ENCODE results near the gene KIF18A. TPM values are rescaled to one million over a fixed set of nuclear protein-coding genes. Genes with fewer than 3 reads are reported as not detected.

KIF18A gene
- total and polyA plus RNA-seq, 2 of the 13 experiments (the other 11 are each of a cell fraction or from before 2014, with no cell fraction given) = 3.4 to 14.4 TPM

DNA sequence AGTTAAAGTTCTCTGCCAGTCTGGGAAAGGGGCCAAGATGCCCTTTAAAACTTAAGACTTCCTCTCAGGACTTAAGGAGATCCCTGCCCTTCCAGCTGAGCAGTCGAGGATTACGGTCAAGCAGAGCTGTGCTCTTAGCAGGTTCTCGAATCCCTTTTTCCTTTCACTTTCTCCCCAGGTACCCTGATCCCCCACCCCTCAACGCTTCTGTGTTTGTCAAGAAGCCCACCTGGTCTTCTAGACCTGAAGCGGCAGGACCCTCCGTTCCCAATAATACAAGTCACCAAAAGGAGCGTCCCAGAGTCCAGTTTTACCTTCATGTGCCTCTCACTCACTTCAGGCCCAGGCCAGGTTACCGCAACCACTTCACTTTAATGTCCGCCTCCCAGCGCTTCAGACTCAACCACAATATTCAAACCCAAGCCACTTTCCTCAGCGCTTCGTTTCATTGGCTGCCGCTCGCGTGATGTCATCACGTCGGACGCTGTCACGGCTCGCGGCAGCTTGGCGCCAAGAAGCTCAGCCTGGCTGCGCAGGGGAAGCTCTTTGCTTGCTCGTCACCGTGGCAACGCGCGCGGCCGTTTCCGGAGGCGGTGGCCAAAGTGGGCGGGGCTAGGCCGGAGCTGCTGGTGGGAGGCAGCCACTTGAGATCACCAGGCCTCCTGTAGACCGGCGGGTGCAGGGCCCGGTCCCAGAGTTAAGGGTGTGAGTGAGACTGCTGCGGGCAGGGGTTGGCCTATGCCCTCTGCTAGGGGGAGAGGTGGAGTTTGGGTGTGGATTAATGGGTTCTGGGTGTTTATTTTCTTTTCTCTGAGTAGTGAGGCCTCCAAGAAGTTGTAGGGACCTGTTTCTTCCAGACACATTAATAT, at the start of gene KIF18A, which contains the start of gene METTL15 (continued):
- TF ChIP-seq MIER3 (CRISPR knock-in tag; IDR thresholded peaks at IDR 0.05; ENCODE audit: borderline replicate concordance) = peak; percentile 59; the same call in 1 of the 2 replicates
- TF ChIP-seq ZNF510 (CRISPR knock-in tag; IDR thresholded peaks at IDR 0.05; ENCODE audit: low read depth) = no peak
- peak; percentile 74 for TF ChIP-seq CBX1 (IDR thresholded peaks at IDR 0.05; ENCODE audit: low read depth)
- TF ChIP-seq FOXC1 (CRISPR knock-in tag; IDR thresholded peaks at IDR 0.05; ENCODE audit: borderline replicate concordance) = peak; percentile 54; the same call in 1 of the 2 replicates
- TF ChIP-seq, protein P1, sequence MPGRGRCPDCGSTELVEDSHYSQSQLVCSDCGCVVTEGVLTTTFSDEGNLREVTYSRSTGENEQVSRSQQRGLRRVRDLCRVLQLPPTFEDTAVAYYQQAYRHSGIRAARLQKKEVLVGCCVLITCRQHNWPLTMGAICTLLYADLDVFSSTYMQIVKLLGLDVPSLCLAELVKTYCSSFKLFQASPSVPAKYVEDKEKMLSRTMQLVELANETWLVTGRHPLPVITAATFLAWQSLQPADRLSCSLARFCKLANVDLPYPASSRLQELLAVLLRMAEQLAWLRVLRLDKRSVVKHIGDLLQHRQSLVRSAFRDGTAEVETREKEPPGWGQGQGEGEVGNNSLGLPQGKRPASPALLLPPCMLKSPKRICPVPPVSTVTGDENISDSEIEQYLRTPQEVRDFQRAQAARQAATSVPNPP (CRISPR knock-in tag; IDR thresholded peaks at IDR 0.05) = no peak
- TF ChIP-seq ZNF644 (CRISPR knock-in tag; IDR thresholded peaks at IDR 0.05; ENCODE audit: low read depth) = no peak
- TF ChIP-seq, protein P2, sequence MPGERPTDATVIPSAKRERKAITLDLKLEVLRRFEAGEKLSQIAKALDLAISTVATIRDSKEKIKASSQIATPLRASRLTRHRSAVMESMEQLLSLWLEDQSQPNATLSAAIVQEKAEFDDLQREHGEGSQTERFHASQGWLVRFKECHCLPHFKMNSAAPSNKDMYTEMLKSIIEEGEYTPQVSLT (CRISPR knock-in tag; IDR thresholded peaks at IDR 0.05; ENCODE audit: borderline replicate concordance, low read depth) = no peak
- no peak for TF ChIP-seq SALL2 (CRISPR knock-in tag; IDR thresholded peaks at IDR 0.05)
- no peak for TF ChIP-seq RELA (CRISPR knock-in tag; IDR thresholded peaks at IDR 0.05)
- TF ChIP-seq IRF9 (CRISPR knock-in tag; IDR thresholded peaks at IDR 0.05; ENCODE audit: borderline replicate concordance) = 0 out of 2 replicates have a peak, but pooled peaks have one; percentile 58
- 0 out of 2 replicates have a peak, but pooled peaks have one; percentile 11 for TF ChIP-seq ZNF609 (CRISPR knock-in tag; IDR thresholded peaks at IDR 0.05; ENCODE audit: borderline replicate concordance)
- peak; percentile 62 for TF ChIP-seq PHF20 (CRISPR knock-in tag; IDR thresholded peaks at IDR 0.05)
- peak; percentile 62; the same call in 1 of the 2 replicates for TF ChIP-seq MXD3 (CRISPR knock-in tag; IDR thresholded peaks at IDR 0.05)
- no peak for TF ChIP-seq GTF2F1 (IDR thresholded peaks at IDR 0.05; ENCODE audit: low read length)
- TF ChIP-seq LBX2 (CRISPR knock-in tag; IDR thresholded peaks at IDR 0.05; ENCODE audit: borderline replicate concordance) = no peak
- TF ChIP-seq, protein P3, sequence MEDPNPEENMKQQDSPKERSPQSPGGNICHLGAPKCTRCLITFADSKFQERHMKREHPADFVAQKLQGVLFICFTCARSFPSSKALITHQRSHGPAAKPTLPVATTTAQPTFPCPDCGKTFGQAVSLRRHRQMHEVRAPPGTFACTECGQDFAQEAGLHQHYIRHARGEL (CRISPR knock-in tag; IDR thresholded peaks at IDR 0.05) = no peak
- peak; percentile 58; the same call in 1 of the 2 replicates for TF ChIP-seq ERF (CRISPR knock-in tag; IDR thresholded peaks at IDR 0.05)
- peak; percentile 70; the same call in 1 of the 2 replicates for TF ChIP-seq NFKB2 (CRISPR knock-in tag; IDR thresholded peaks at IDR 0.05; ENCODE audit: borderline replicate concordance)
- peak; percentile 95 for TF ChIP-seq ZNF878 (CRISPR knock-in tag; IDR thresholded peaks at IDR 0.05)
- TF ChIP-seq ZFY (CRISPR knock-in tag; IDR thresholded peaks at IDR 0.05) = peak; percentile 95
